Panc1 (cell line): ENCODE measurements around the gene KAZN. TPM values are rescaled to one million over a fixed set of nuclear protein-coding genes. Genes with fewer than 3 reads are reported as not detected.

Experiments
- ATAC-seq: fragments of 200-7000 bp; cut with Tn5 transposase; 2 replicates; pipeline ENCODE4 v1.9.1; 2020; ENCODE audit warnings: mild to moderate bottlenecking, moderate library complexity
- BruUV-seq: library from RNA; stranded (reverse); fragments of 400-500 nt; replicated peaks from 2 replicates; lab custom pipeline; 2021; lab: Mats Ljungman, UMichigan
- CTCF ChIA-PET: fragments of 300-600 bp; sonication (Branson Sonifier 250); formaldehyde crosslinking; loops from one replicate; lab custom pipeline; 2022; ENCODE audit warnings: antibody characterized with exemption; lab: Charles Lee
- POLR2A ChIA-PET: fragments of 300-600 bp; sonication (Branson Sonifier 250); formaldehyde crosslinking; loops from one replicate; lab custom pipeline; 2022; ENCODE audit warnings: antibody characterized with exemption; lab: Charles Lee
- DNase-seq: peaks from one replicate; pipeline ENCODE4 v3.0.0-alpha.2; 2010; ENCODE audit warnings: low read depth, low spot score
- H3K27ac ChIP-seq: 2 replicates; pipeline ENCODE4 v1.5.1; 2011; ENCODE audit warnings: mild to moderate bottlenecking, low read length, inconsistent platforms
- H3K27me3 ChIP-seq: fragments of 200-500 bp; sonication (Bioruptor generic); 2 replicates; pipeline ENCODE4 v1.6.0; 2014; ENCODE audit warnings: low read length, inconsistent platforms; ENCODE audit not compliant: control insufficient read depth, insufficient read depth
- H3K36me3 ChIP-seq: fragments of 200-500 bp; sonication (Bioruptor generic); 2 replicates; pipeline ENCODE4 v1.5.1; 2014; ENCODE audit warnings: inconsistent platforms, mild to moderate bottlenecking, low read length, moderate library complexity; ENCODE audit not compliant: control insufficient read depth, insufficient read depth
- H3K4me1 ChIP-seq: 2 replicates; pipeline ENCODE4 v1.5.1; 2011; ENCODE audit warnings: inconsistent platforms, mild to moderate bottlenecking, low read length, moderate library complexity; ENCODE audit not compliant: control insufficient read depth, insufficient read depth
- H3K4me3 ChIP-seq, 2 experiments: 2 replicates each; pipeline ENCODE4 v1.5.1; 2011 to 2012; ENCODE audit warnings: low read depth in 2 of 2, low read length in 2 of 2, mild to moderate bottlenecking in 2 of 2, inconsistent platforms in 1 of 2, moderate library complexity in 1 of 2
- H3K9me3 ChIP-seq: fragments of 200-500 bp; sonication (Bioruptor generic); 2 replicates; pipeline ENCODE4 v1.5.1; 2014; ENCODE audit warnings: low read depth, mild to moderate bottlenecking, inconsistent platforms, low read length, moderate library complexity; ENCODE audit not compliant: control insufficient read depth, insufficient read depth
- POLR2AphosphoS5 ChIP-seq: IDR thresholded peaks from 2 replicates; pipeline ENCODE4 v1.6.1; 2012; ENCODE audit warnings: mild to moderate bottlenecking, low read depth, low read length, moderate library complexity
- SIN3A ChIP-seq: IDR thresholded peaks from 2 replicates; pipeline ENCODE4 v1.6.1; 2012; ENCODE audit warnings: low read depth, mild to moderate bottlenecking, low read length, moderate library complexity, borderline replicate concordance; ENCODE audit not compliant: insufficient read depth
- TCF7L2 ChIP-seq: IDR thresholded peaks from 2 replicates; pipeline ENCODE4 v1.6.1; 2011; ENCODE audit warnings: mild to moderate bottlenecking, low read depth, low read length, inconsistent platforms
- in situ Hi-C: cut with HindIII; loops from 2 replicates; pipeline ENCODE4 v1.10.0; 2016; ENCODE audit warnings: low sequenced_read_pairs, low pct_unique_long_range_greater_than_20kb
- intact Hi-C: fragments of 100-400 bp; cut with micrococcal nuclease; formaldehyde crosslinking; loops from one replicate; pipeline ENCODE4 v1.10.0; 2022; ENCODE audit not compliant: unreplicated experiment
- total RNA-seq: library from RNA; stranded (reverse); gene quantifications from one replicate; pipeline ENCODE4 v1.2.1, GENCODE V29; 2021; ENCODE audit not compliant: unreplicated experiment
- TF ChIP-seq, protein P1 (sequence below), 2 experiments: IDR thresholded peaks; 2 replicates each; pipeline ENCODE4 v1.6.1; 2011 to 2012; ENCODE audit warnings: low read depth in 2 of 2, control low read depth in 1 of 2, low read length in 1 of 2, mild to moderate bottlenecking in 1 of 2, moderate library complexity in 1 of 2; ENCODE audit not compliant: insufficient read depth in 1 of 2
- TF ChIP-seq, protein P2 (sequence below): fragments of 450-650 bp; IDR thresholded peaks from 2 replicates; pipeline ENCODE4 v1.5.1; 2017; ENCODE audit warnings: mild to moderate bottlenecking

KAZN gene
- total RNA-seq, 1 experiment from 2014 or later, result 6.6 TPM

DNA sequence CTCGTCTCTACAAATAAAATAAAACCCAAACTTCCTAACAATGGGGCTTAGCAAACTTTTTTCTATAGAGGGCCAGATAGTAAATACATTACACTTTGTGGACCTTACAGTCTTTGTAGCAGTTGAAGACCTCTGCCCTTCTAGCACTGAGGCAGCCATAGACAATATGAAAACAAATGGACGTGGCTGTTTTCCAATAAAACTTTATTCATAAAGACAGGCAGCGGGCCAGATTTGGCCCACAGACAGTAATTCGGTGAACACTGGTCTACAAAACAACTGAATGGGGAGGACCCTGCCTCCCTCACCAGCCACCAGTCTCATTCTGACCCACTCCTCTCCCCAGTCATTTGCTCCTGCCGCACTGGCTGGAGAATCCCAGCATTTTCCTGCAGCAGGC is 162.3 kb downstream of the KAZN start:
- Histone ChIP-seq H3K9me3 (no peaks in the 10 kb centered on the region), H3K4me3 (no peak overlapping the region), H3K36me3 (no peaks in the 10 kb centered on the region), H3K27ac (no peak overlapping the region), H3K27me3 (0 out of 2 replicates have a peak, but pooled peaks cover 2% of the 10 kb centered on the region), H3K4me1 (no peaks in the 10 kb centered on the region)
- ATAC-seq (no peak), DNase-seq (no peak)
- no TSS peak for BruUV-seq
- intact Hi-C loops, result no loop called here
- CTCF ChIA-PET, result interaction anchor here (0.6 kb wide), 1 partner anchor 429 kb away, joined by 5 read pairs; no protein-coding TSS in a partner anchor
- POLR2A ChIA-PET, result no interaction called here
- TF ChIP-seq SIN3A, result no peak
- TF ChIP-seq, protein P1, sequence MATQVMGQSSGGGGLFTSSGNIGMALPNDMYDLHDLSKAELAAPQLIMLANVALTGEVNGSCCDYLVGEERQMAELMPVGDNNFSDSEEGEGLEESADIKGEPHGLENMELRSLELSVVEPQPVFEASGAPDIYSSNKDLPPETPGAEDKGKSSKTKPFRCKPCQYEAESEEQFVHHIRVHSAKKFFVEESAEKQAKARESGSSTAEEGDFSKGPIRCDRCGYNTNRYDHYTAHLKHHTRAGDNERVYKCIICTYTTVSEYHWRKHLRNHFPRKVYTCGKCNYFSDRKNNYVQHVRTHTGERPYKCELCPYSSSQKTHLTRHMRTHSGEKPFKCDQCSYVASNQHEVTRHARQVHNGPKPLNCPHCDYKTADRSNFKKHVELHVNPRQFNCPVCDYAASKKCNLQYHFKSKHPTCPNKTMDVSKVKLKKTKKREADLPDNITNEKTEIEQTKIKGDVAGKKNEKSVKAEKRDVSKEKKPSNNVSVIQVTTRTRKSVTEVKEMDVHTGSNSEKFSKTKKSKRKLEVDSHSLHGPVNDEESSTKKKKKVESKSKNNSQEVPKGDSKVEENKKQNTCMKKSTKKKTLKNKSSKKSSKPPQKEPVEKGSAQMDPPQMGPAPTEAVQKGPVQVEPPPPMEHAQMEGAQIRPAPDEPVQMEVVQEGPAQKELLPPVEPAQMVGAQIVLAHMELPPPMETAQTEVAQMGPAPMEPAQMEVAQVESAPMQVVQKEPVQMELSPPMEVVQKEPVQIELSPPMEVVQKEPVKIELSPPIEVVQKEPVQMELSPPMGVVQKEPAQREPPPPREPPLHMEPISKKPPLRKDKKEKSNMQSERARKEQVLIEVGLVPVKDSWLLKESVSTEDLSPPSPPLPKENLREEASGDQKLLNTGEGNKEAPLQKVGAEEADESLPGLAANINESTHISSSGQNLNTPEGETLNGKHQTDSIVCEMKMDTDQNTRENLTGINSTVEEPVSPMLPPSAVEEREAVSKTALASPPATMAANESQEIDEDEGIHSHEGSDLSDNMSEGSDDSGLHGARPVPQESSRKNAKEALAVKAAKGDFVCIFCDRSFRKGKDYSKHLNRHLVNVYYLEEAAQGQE (IDR thresholded peaks at IDR 0.05; ENCODE audit: insufficient read depth in 1 of 2, low read depth in 2 of 2, low read length in 1 of 2), result no peak
- no peak for TF ChIP-seq TCF7L2
- TF ChIP-seq POLR2AphosphoS5, result no peak
- in situ Hi-C loops, result no loop called here

DNA sequence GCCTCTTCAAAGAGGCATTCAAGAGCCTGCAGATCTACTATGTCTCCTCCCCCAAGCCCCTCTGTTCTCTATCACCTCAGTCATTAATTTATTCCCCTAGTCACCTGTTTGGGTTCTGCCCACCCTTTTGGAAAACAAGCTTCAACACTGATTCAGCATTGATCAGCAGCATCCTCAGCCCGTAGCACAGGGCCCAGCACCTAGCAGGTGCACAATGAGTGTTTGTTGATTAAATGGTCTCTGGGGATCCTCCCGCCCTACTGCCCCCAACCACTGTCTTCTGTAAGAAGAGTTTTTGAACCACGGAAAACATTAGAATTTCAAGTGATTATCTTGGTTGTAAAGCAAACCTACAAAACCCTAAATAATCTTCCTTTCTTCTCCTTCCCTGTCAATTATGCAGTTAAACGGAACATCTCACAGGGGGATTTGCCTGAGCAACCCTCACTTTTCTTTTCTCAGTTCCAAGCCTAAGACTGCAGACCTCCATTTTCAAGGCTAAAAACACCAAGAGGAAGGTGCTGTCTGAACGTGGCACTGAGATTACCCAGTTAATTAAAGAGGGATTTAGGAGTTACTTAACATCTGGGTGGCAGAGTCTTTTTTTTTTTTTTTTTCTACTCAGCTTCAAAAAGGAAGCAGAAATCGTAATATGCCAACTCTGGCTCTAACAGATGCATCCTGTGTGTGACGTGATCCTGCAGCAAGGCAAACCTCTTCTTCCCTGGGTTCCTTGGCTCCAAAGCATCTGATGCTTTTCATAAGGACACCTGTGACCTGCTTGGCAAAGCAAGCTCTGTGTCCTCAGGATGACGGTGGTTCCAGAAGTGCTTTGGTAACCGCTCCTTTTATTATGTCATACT is 163.0 kb downstream of the KAZN start:
- TF ChIP-seq POLR2AphosphoS5, result no peak
- no peak for TF ChIP-seq SIN3A
- no peak for TF ChIP-seq TCF7L2
- TF ChIP-seq, protein P1 (IDR thresholded peaks at IDR 0.05; ENCODE audit: insufficient read depth in 1 of 2, low read depth in 2 of 2, low read length in 1 of 2), result no peak
- TF ChIP-seq, protein P2, sequence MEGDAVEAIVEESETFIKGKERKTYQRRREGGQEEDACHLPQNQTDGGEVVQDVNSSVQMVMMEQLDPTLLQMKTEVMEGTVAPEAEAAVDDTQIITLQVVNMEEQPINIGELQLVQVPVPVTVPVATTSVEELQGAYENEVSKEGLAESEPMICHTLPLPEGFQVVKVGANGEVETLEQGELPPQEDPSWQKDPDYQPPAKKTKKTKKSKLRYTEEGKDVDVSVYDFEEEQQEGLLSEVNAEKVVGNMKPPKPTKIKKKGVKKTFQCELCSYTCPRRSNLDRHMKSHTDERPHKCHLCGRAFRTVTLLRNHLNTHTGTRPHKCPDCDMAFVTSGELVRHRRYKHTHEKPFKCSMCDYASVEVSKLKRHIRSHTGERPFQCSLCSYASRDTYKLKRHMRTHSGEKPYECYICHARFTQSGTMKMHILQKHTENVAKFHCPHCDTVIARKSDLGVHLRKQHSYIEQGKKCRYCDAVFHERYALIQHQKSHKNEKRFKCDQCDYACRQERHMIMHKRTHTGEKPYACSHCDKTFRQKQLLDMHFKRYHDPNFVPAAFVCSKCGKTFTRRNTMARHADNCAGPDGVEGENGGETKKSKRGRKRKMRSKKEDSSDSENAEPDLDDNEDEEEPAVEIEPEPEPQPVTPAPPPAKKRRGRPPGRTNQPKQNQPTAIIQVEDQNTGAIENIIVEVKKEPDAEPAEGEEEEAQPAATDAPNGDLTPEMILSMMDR, result no peak

More for the DNA sequence above, 163.0 kb downstream of the KAZN start:
- in situ Hi-C loops, result no loop called here
- no TSS peak for BruUV-seq
- ATAC-seq (no peak), DNase-seq (no peak)
- H3K4me3 ChIP-seq, result no peak overlapping the region
- 0 out of 2 replicates have a peak, but pooled peaks cover 2% of the 10 kb centered on the region for H3K27me3 ChIP-seq
- H3K9me3 ChIP-seq, result no peaks in the 10 kb centered on the region
- CTCF ChIA-PET, result interaction anchor here (0.7 kb wide), 1 partner anchor 11 kb away, joined by 3 read pairs; no protein-coding TSS in a partner anchor
- intact Hi-C loops, result no loop called here
- no peak overlapping the region for H3K27ac ChIP-seq
- H3K36me3 ChIP-seq, result no peaks in the 10 kb centered on the region
- POLR2A ChIA-PET, result no interaction called here
- no peaks in the 10 kb centered on the region for H3K4me1 ChIP-seq
